Raji (cell line): ENCODE data around the gene METTL15.
A peak's percentile ranks its signal among the peaks of the same experiment; 100 is the strongest.

Experiments
- POLR2A ChIP-seq: IDR thresholded peaks from 2 replicates; pipeline ENCODE4 v1.6.1; 2011; ENCODE audit warnings: low read depth, low read length, control low read depth; ENCODE audit not compliant: insufficient read depth

The METTL15 gene

GRCh38 chr11:28106353-28107043 lies 1.7 kb upstream of the METTL15 start:
- TF ChIP-seq POLR2A, result no peak

DNA sequence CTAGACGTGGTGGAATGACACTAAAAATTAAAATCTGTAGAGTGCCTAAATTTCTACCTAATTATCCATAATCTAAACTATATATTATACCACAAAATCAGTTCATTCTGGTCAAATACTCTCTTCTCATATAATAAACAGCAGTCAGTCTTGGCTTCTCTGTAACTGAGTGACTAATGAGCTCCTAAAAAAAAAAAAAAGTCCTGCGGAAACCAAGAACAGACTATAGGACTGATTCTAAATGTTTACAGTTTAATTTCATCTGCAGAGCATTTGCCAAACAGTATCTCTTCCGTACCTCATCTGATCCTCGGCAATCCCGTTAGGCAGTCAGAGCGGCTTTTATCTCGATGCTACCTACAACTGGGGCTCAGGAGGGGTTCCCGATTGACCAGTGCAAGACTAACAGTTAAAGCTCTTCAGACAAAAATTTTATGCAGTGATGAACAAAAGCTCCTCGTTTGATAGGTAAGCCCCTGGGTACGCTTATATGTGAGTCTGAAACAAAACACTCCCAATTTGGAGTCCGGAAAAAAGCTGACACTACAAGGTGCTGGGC lies 918 bp upstream of the METTL15 start:
- no peak for TF ChIP-seq POLR2A

GRCh38 chr11:28108958-28109357 lies 770 bp downstream of the METTL15 start:
- TF ChIP-seq POLR2A, result no peak

- peak; percentile 88 for TF ChIP-seq POLR2A
These were observed 2.1 kb downstream of the METTL15 start for GRCh38 chr11:28110108-28110820.

DNA sequence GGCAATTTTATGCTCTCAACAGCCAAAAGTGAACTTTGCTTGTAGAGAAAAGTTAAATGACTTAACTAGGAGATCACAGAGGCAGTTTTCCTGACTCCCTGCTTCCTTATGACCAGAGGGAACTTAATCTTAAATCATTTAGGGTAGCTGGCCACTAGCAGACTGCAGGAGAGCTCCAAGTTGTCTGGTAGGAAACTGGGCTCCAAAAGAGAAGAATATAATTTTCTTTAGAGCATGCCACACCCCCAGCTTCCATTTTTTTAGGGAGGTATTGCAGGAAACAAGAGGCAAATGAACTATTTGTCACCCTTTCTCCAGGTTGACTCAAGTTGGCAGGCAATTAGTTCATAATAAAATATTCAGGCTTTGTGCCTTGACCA lies 2.6 kb downstream of the METTL15 start:
- TF ChIP-seq POLR2A, result no peak

DNA sequence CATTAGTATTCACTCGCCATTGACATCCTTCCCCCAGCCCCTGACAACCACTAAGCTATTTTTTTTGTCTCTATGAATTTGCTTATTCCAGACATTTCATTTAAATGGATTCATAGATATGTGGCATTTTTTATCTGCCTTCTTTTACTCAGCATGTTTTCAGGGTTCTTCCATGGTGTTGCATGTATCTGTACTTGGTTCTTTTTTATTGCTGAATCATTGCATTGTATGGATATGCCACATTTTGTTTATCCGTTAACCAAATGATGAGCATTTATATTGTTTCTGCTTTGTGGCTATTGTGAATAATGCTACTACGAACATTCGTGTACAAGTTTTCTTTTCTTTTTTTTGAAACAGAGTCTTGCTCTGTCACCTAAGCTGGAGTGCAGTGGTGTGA lies 5.9 kb downstream of the METTL15 start:
- TF ChIP-seq POLR2A, result no peak

GRCh38 chr11:28114731-28115130 lies 6.5 kb downstream of the METTL15 start:
- TF ChIP-seq POLR2A, result no peak

DNA sequence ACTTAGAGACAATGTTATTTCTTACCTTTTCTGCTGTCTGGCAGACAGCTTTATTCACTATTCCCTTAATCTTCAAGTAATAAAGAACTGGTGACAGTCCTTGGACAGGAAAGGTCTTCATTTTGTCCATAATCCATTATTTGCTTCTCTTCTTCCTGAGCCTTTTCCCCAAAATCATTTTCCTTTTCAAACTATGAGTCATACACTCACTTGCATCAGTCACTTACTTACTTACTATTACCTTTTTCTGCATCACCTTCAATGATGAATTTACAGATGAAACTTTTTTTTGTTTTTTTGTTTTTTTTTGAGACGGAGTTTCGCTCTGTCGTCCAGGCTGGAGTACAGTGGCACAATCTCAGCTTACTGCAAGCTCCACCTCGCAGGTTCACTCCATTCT lies 9.5 kb downstream of the METTL15 start:
- no peak for TF ChIP-seq POLR2A

GRCh38 chr11:28123151-28123581 lies 15.0 kb downstream of the METTL15 start:
- TF ChIP-seq POLR2A, result no peak

GRCh38 chr11:28132548-28132947 lies 24.4 kb downstream of the METTL15 start:
- no peak for TF ChIP-seq POLR2A

GRCh38 chr11:28133146-28133545 lies 25.0 kb downstream of the METTL15 start:
- TF ChIP-seq POLR2A, result no peak

- TF ChIP-seq POLR2A, result no peak
These were observed 29.2 kb downstream of the METTL15 start for GRCh38 chr11:28137366-28137765.

DNA sequence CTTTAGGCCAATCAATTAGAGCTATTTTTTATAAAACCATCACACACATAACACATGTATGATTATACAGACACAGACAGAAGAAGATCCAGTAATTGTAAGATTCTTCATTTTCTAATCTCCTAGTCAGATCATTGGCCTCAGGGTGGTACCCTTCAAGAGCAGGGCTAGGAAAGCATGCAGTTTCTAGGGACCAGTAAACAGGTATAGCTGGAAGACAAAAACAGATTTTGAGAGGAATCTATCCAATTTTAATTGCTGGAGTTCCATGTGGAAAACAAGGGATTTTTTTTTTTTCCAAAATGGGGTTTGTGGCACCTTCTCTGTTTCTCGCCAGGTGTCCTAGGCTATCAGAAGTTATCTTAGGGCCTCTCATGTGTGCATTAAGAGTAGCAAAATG lies 29.6 kb downstream of the METTL15 start:
- no peak for TF ChIP-seq POLR2A

GRCh38 chr11:28139841-28140415 lies 31.7 kb downstream of the METTL15 start:
- TF ChIP-seq POLR2A, result no peak

DNA sequence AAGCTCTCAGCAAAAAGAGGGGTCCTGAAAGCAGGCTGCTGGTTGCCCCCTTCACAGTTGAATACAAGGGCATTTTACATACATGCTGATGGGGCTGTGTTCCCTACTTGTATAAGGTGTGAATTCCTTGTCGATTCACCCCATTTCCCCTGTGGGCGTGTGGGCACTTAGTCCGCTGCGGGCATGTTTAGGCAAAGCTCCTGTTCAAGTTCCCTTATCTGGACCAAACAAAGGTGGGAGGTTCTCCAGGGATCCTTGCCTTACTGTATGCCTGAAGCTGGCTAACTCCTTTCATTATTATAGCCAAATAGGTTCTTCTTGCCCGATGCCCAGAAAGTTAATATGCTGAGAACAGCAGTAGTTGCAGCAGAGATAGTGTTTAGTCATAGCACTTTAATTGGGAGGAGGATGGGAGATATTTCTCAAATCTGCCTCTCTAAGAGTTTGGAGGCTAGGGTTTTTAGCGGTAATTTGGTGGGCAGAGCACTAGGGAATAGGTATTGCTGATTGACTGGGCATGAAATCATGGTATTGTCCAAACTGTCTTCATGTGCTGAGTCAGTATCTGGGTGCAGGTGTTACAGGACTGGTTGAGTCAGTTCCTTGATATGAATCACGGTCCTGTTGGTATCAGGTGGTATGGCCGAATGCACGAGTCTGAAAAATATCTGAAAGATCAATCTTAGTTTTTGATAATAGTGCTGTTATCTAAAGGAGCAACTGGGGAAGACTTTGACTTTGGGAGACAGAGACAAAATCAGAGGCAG lies 32.7 kb downstream of the METTL15 start:
- TF ChIP-seq POLR2A, result no peak
